Measurements from ENCODE around the gene RNF5.

DNA sequence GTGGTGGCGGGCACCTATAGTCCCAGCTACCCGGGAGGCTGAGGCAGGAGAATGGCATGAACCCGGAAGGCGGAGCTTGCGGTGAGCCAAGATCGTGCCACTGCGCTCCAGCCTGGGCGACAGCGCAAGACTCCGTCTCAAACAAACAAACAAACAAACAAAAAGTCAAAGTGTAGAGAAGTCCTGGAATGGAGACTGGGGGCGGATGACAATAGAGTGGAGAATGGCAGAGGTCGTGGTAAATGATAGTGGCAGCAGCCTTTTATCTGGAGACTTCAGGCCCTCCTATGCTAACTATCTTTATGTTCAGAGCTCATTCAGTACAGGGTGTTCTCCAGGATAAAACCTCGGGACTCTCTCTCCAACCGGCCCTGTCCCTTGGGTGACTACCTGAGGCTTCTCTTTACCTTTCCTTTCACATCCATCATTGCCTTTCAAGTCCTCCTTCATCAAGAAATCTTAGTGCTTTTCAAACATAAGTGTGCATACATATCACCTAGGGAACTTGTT lies 46.7 kb upstream of the RNF5 start:
- no peak for TF ChIP-seq CTCF (IDR thresholded peaks at IDR 0.05; ENCODE audit: poor library complexity)
- no peak for TF ChIP-seq EZH2phosphoT487 (IDR thresholded peaks at IDR 0.05; ENCODE audit: low read depth, severe bottlenecking, unreplicated experiment)
- TF ChIP-seq EZH2 (IDR thresholded peaks at IDR 0.05; ENCODE audit: borderline replicate concordance) = no peak

Data from hepatocyte (in vitro differentiated cells).